ENCODE data around the gene DLG1. TPM values are rescaled to one million over a fixed set of nuclear protein-coding genes. Genes with fewer than 3 reads are reported as not detected.

DLG1 gene
- total and polyA plus RNA-seq, 9 of the 15 experiments (the other 6 are each of a cell fraction or from before 2014, with no cell fraction given): 9.4 to 63.5 (median 43.6) TPM

GRCh38 chr3:197023998-197024651 is 274.3 kb downstream of the DLG1 start:
- Histone ChIP-seq H3K36me3 (ENCODE audit: control insufficient read depth, insufficient read depth, low read length) (peaks cover 5% of the 10 kb centered on the region; the same call in 1 of the 3 replicates), H4K20me1 (replicated peaks; ENCODE audit: control insufficient read depth, insufficient read depth, low read length) (peaks cover 6% of the 10 kb centered on the region; the same call in 1 of the 2 replicates), H3K4me2 (ENCODE audit: insufficient read depth, low read length) (no peak overlapping the region), H3K9me1 (ENCODE audit: control insufficient read depth, insufficient read depth, low read length) (peaks cover 3% of the 10 kb centered on the region), H3K9ac (ENCODE audit: insufficient read depth in 1 of 2, low read depth in 2 of 2, low read length in 2 of 2) (peak overlapping the region in 1 of 2 experiments; percentile 28; a peak in 1 of 4 replicates), H3K79me2 (ENCODE audit: control insufficient read depth, insufficient read depth, low read length) (peaks cover under 1% of the 10 kb centered on the region; the same call in 1 of the 3 replicates), H3K4me3 (no peak overlapping the region), H3K9me3 (replicated peaks; ENCODE audit: control insufficient read depth, insufficient read depth, low read depth, low read length) (no peaks in the 10 kb centered on the region), H3K27me3 (ENCODE audit: control insufficient read depth in 2 of 2, insufficient read depth in 2 of 2, low read length in 2 of 2) (peaks cover 9 to 11% of the 10 kb centered on the region in 2 experiments; a peak in 4 of 5 replicates), H2AFZ (ENCODE audit: low read depth, low read length) (no peak overlapping the region), H3K27ac (ENCODE audit: extremely low read depth, low read depth, low read length) (no peak overlapping the region), H3K4me1 (replicated peaks in 1 of 2; ENCODE audit: control insufficient read depth in 2 of 2, insufficient read depth in 2 of 2, low read length in 2 of 2) (peaks cover 12 to 60% of the 10 kb centered on the region in 2 experiments)
- DNase-seq (ENCODE audit: extremely low read depth in 1 of 4, low spot score in 3 of 4) (no peak), FAIRE-seq (no peak), ATAC-seq (no peak)
- ChIA-PET CTCF (ENCODE audit: low intra/inter-chr PET ratio) (no interaction called here), POLR2A (interaction anchor here (1.1 to 2.2 kb wide), 3 partner anchors 7 to 241 kb away, joined by 3 to 5 read pairs (median 3); no protein-coding TSS in a partner anchor)
- intact Hi-C loops (cut with micrococcal nuclease): no loop called here
- WGBS (ENCODE audit: insufficient coverage, low coverage, missing lambda C conversion rate): 63% methylated on average over 16 of the region's 36 CpGs
- no peak for TF ChIP-seq ZNF217 (CRISPR knock-in tag; IDR thresholded peaks at IDR 0.05)
- no peak for TF ChIP-seq NFIC (IDR thresholded peaks at IDR 0.05)
- BruUV-seq (replicated peaks): no TSS peak
- in situ Hi-C loops (cut with MboI): no loop called here

- POLR2A ChIA-PET: interaction anchor here (1.1 to 2.2 kb wide), 5 partner anchors 8 to 242 kb away, joined by 3 to 6 read pairs (median 3); no protein-coding TSS in a partner anchor
- TF ChIP-seq BCLAF1 (IDR thresholded peaks at IDR 0.05; ENCODE audit: borderline replicate concordance in 1 of 2, control insufficient read depth in 1 of 2, low read depth in 2 of 2, low read length in 1 of 2) (no peak), CBFA2T2 (conservative IDR thresholded peaks at IDR 0.05) (no peak), ZNF143 (CRISPR knock-in tag; IDR thresholded peaks at IDR 0.05) (no peak), KLF1 (tag; IDR thresholded peaks at IDR 0.05) (no peak), ZNF239 (CRISPR knock-in tag; IDR thresholded peaks at IDR 0.05) (no peak)
- TF ChIP-seq, protein P1, sequence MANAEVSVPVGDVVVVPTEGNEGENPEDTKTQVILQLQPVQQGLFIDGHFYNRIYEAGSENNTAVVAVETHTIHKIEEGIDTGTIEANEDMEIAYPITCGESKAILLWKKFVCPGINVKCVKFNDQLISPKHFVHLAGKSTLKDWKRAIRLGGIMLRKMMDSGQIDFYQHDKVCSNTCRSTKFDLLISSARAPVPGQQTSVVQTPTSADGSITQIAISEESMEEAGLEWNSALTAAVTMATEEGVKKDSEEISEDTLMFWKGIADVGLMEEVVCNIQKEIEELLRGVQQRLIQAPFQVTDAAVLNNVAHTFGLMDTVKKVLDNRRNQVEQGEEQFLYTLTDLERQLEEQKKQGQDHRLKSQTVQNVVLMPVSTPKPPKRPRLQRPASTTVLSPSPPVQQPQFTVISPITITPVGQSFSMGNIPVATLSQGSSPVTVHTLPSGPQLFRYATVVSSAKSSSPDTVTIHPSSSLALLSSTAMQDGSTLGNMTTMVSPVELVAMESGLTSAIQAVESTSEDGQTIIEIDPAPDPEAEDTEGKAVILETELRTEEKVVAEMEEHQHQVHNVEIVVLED (CRISPR knock-in tag; IDR thresholded peaks at IDR 0.05): no peak
These were observed 275.0 kb downstream of the DLG1 start for GRCh38 chr3:197023241-197023997.

More at GRCh38 chr3:197023241-197023997, 275.0 kb downstream of the DLG1 start:
- H3K4me2 ChIP-seq (ENCODE audit: insufficient read depth, low read length): no peak overlapping the region
- H3K4me1 ChIP-seq (replicated peaks in 1 of 2; ENCODE audit: control insufficient read depth in 2 of 2, insufficient read depth in 2 of 2, low read length in 2 of 2): peaks cover 10 to 53% of the 10 kb centered on the region in 2 experiments; a peak in 4 of 5 replicates
- ATAC-seq (no peak), FAIRE-seq (no peak), DNase-seq (ENCODE audit: extremely low read depth in 1 of 4, low spot score in 3 of 4) (no peak)
- peaks cover 3% of the 10 kb centered on the region for H3K9me1 ChIP-seq (ENCODE audit: control insufficient read depth, insufficient read depth, low read length)
- peaks cover 5% of the 10 kb centered on the region; the same call in 1 of the 3 replicates for H3K36me3 ChIP-seq (ENCODE audit: control insufficient read depth, insufficient read depth, low read length)
- no TSS peak for BruUV-seq (replicated peaks)
- H3K4me3 ChIP-seq: no peak overlapping the region
- no peaks in the 10 kb centered on the region for H3K79me2 ChIP-seq (ENCODE audit: control insufficient read depth, insufficient read depth, low read length)
- no peak overlapping the region for H3K27ac ChIP-seq (ENCODE audit: extremely low read depth, low read depth, low read length)
- in situ Hi-C loops (cut with MboI) (no loop called here), intact Hi-C loops (cut with micrococcal nuclease) (no loop called here)
- no peaks in the 10 kb centered on the region for H3K9me3 ChIP-seq (replicated peaks; ENCODE audit: control insufficient read depth, insufficient read depth, low read depth, low read length)
- H4K20me1 ChIP-seq (replicated peaks; ENCODE audit: control insufficient read depth, insufficient read depth, low read length): peaks cover 6% of the 10 kb centered on the region; the same call in 1 of the 2 replicates
- CTCF ChIA-PET (ENCODE audit: low intra/inter-chr PET ratio): no interaction called here
- peak overlapping the region in 1 of 2 experiments; percentile 70; a peak in 2 of 4 replicates for H3K9ac ChIP-seq (ENCODE audit: insufficient read depth in 1 of 2, low read depth in 2 of 2, low read length in 2 of 2)
- H2AFZ ChIP-seq (ENCODE audit: low read depth, low read length): 0 out of 2 replicates have a peak overlapping the region, but pooled peaks have one; percentile 9
- H3K27me3 ChIP-seq (ENCODE audit: control insufficient read depth in 2 of 2, insufficient read depth in 2 of 2, low read length in 2 of 2): peaks cover 11% of the 10 kb centered on the region in 2 experiments; a peak in 4 of 5 replicates
- WGBS (ENCODE audit: insufficient coverage, low coverage, missing lambda C conversion rate): 57% methylated on average over 26 of the region's 27 CpGs
